DND-41 (cell line): Measurements from ENCODE around the gene LRRC75B.
"Not testable (repeated sequence)": the region's sequence is repeated elsewhere in the genome, so short reads cannot be mapped to it uniquely, and the experiment has no call there.

Experiments used
- CTCF ChIP-seq: IDR thresholded peaks from 2 replicates; pipeline ENCODE4 v1.5.1; 2012; ENCODE audit warnings: borderline replicate concordance, low read length, moderate library complexity, mild to moderate bottlenecking; ENCODE audit not compliant: poor library complexity, severe bottlenecking; ENCODE audit errors: extremely low read depth
- EZH2 ChIP-seq: IDR thresholded peaks from 3 replicates; pipeline ENCODE4 v1.6.1; 2012; ENCODE audit warnings: borderline replicate concordance, low read depth, mild to moderate bottlenecking, moderate library complexity, low read length, inconsistent platforms; ENCODE audit not compliant: severe bottlenecking

- not testable (repeated sequence) for TF ChIP-seq CTCF, EZH2
Observed at GRCh38 chr22:24622596-24622995, 29.7 kb upstream of the LRRC75B start.
